ENCODE results near the gene ATP10B.
"Not testable (repeated sequence)": the region's sequence is repeated elsewhere in the genome, so short reads cannot be mapped to it uniquely, and the experiment has no call there.

Gene ATP10B, protein sequence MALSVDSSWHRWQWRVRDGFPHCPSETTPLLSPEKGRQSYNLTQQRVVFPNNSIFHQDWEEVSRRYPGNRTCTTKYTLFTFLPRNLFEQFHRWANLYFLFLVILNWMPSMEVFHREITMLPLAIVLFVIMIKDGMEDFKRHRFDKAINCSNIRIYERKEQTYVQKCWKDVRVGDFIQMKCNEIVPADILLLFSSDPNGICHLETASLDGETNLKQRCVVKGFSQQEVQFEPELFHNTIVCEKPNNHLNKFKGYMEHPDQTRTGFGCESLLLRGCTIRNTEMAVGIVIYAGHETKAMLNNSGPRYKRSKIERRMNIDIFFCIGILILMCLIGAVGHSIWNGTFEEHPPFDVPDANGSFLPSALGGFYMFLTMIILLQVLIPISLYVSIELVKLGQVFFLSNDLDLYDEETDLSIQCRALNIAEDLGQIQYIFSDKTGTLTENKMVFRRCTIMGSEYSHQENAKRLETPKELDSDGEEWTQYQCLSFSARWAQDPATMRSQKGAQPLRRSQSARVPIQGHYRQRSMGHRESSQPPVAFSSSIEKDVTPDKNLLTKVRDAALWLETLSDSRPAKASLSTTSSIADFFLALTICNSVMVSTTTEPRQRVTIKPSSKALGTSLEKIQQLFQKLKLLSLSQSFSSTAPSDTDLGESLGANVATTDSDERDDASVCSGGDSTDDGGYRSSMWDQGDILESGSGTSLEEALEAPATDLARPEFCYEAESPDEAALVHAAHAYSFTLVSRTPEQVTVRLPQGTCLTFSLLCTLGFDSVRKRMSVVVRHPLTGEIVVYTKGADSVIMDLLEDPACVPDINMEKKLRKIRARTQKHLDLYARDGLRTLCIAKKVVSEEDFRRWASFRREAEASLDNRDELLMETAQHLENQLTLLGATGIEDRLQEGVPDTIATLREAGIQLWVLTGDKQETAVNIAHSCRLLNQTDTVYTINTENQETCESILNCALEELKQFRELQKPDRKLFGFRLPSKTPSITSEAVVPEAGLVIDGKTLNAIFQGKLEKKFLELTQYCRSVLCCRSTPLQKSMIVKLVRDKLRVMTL (N-terminal part only)

DNA sequence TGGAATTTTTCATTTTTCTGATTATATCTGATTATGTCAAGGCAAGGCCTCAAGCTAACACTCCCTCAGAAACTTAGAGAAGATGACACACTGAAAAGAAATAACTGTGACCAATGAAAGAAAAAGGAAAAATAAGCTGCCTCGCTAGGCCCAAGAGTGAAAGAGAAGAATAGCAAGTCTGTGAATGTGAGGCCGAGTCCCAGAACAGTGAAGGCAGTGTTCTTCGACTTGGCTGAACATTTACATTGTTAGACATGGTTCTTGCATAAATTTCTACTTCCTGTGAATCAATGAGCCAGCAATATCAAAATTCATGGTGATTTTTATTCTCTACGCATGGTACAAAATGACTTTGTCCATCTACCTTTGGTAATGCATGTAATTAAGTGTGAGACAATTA, at the start of gene ATP10B:
ATP10B (minus strand) TSS at position 163 of the 400 bp plus-strand sequence. CDS start 164,137 bp downstream, outside the sequence.
- DNase-seq (ENCODE audit: low read depth, low spot score): no peak

DNA sequence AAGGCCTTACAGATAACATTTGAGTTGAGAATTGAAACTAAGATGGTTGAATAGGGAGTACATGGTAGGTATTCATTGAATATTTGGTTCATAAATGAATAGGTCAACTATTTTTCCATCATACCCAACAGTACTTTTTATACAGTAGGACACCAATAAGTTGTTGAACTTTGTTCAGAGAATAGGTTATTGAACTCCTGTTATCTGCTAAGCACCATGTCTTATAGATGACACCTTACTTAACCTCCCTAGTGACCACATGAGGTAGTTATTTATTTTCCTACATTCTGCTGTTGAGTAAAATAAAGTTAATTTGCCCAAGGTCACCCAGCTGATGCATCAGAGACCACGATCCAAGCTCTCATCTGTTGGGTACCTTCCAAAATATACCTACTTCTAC, 49.6 kb upstream of the ATP10B start:
- no peak for DNase-seq (ENCODE audit: low read depth, low spot score)

DNA sequence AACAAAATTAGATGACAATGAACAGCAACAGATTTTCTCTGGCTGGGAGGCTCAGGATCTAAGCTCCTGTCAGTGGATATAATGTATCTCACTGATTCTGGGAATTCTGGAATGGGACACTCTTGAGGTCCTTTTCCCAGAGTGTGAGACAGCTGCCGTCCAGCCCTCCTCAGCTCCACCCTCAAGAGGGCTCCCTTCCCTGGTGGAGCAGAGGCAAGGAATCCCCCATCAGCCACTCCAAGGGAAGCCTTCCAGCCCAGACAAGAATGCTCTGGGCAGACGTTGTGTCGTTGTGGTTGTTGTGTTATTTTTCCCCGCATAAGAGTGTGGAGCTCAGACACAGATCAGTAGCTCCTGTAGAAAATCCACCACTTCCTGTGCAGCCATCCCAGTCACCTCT, 47.7 kb upstream of the ATP10B start:
- no peak for DNase-seq (ENCODE audit: low read depth, low spot score)

DNA sequence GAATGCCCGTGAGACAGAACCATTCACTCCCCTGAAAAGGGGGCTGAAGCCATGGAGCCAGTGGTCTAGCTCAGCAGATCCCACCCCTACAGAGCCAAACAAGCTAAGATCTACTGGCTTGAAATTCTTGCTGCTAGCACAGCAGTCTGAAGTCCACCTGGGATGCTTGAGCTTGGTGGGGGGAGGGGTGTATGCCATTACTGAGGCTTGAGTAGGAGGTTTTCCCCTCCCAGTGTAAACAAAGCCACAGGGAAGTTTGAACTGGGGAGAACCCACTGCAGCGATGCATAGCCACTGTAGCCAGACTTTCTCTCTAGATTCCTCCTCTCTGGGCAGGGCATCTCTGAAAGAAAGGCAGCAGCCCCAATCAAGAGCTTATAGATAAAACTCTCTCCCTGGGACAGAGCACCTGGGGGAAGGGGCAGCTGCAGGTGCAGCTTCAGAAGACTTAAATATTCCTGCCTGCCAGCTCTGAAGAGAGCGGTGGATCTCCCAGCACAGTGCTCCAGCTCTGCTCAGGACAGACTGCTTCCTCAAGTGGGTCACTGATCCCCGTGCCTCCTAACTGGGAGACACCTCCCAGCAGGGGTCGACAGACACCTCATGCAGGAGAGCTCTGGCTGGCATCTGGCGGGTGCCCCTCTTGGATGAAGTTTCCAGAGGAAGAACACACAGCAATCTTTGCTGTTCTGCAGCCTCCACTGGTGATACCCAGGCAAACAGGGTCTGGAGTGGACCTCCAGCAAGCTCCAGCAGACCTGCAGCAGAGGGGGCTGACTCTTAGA, 41.4 kb upstream of the ATP10B start:
- DNase-seq (ENCODE audit: low read depth, low spot score): not testable (repeated sequence)

DNA sequence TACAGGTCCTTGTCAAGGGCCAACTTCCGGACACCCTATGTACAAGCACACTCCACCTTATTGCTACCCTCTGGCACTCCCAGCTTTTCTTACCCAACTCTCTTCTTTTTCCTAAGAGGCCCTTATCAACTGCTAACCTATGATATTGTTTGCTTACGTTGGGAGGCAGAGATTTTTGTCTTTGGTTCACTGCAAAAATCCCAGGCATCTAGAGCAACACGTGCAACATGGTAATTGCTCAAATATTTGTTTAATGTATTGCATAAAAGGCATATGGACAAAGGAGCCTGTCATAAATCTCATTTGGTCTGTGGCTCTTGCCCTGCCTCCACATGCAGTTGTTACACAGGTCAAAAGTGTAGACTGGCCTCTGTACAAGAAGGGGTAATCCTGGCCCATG, 35.8 kb upstream of the ATP10B start:
- no peak for DNase-seq (ENCODE audit: low read depth, low spot score)

DNA sequence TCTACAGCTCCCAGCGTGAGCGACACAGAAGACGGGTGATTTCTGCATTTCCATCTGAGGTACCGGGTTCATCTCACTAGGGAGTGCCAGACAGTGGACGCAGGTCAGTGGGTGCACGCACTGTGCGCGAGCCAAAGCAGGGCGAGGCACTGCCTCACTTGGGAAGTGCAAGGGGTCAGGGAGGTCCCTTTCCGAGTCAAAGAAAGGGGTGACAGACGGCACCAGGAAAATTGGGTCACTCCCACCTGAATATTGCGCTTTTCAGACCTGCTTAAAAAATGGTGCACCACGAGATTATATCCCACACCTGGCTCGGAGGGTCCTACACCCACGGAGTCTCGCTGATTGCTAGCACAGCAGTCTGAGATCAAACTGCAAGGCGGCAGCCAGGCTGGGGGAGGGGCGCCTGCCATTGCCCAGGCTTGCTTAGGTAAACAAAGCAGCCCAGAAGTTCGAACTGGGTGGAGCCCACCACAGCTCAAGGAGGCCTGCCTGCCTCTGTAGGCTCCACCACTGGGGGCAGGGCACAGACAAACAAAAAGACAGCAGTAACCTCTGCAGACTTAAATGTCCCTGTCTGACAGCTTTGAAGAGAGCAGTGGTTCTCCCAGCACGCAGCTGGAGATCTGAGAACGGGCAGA, 21.7 kb upstream of the ATP10B start:
- not testable (repeated sequence) for DNase-seq (ENCODE audit: low read depth, low spot score)

DNA sequence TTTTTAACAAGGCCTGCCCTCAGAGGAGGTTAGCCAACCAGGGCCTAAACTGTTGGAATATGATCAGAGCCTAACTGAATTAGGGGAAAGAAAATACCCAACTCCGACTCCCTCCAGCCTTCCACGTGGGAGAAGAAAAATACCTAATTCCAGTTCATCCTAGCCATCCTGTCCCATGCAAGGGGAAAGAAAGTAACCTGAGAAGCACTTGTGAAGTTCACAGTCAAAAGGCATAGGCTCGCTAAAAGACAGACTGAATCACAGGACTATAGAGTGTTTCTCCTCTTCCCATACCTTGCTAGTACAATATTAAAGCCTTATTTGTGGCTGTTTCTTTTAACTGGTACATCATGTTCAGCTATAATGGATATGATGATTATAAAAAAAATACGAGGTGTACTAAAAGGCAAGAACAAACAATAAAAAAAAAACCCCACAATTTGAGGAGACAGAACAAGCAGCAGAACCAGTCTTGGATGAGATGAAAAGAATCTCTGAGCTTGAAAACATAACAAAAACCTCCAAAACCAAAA, 18.0 kb upstream of the ATP10B start:
- no peak for DNase-seq (ENCODE audit: low read depth, low spot score)

DNA sequence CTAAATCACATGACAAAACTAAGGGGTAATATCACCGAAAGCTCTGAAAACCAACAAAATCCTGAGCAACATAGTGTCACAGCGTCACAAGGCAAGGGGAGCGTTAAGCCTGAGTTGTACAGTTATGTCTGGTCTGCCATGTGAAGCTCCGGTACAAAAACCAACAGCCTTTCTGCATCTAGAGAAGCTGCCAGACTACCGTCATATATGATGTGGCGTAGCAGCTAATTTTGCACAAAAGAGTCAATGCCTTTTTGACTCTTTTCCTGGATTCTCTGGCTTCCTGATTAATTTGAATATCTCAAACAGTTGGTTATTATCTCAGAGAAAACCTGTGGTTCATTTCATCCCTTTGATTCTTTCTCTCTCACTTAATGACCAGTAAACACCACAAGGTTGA, 16.0 kb upstream of the ATP10B start:
- no peak for DNase-seq (ENCODE audit: low read depth, low spot score)

DNA sequence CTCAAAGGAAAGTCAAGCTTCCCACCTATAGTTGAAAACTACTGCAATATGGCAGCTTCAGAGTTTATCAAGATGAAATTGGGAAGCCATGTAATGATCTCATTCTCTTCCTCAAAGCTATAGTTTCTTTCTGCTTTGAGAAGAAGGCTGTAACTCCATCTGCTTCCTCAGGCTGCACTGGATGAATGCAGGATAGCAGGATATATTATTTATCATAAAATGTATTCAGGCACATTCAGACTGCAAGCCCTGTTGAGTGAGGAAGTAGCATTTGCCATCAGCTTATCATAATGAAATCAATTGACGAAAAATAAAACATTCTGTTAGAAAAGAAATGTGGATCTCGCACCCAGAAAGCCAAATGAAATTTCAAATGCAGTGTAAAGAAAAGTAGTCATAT, 560 bp downstream of the ATP10B start:
- no peak for DNase-seq (ENCODE audit: low read depth, low spot score)

DNA sequence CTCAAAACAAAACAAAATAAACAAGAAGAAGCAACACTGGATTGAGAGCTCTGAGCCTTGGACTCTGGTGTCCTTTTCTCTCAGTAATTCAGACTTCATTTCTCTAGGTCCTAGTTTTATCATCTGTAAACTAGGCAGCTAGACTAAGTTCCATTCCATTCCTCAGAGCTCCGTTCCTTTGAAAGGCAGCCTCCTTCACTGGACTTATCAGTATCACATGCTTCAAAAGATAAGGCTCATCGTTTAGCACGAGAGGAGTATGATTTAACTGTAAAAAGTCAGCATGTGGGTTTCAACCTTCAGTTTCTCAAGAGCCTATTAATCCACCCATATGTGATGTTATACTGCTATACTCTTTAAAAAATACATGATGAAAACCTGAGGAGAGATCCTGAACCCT, 1.6 kb downstream of the ATP10B start:
- no peak for DNase-seq (ENCODE audit: low read depth, low spot score)

DNA sequence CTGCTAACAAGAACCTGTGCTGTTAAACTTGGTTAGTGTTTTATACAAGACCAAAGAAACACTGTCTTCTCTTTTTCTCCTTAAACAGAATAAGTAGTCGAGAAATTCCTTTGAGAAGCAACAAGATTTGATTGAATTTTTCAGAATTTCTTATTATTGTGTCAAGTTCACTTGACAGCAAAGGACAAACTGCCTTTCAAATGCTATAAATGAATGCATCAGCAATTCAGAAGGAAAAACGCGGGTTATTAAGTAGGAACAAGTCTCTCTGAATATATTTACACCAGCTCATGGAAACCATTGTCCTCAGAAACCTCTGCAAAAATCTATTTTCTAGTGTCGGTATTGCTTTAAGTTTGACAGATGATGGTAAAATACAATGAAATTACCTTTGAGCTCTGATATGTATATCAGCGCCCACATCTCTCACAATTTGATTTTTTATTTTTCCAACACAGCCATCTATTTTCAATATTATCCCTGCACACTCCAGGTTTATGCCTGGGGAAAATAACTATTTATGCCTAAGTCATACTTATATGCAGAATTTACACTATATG, 4.4 kb downstream of the ATP10B start:
- no peak for DNase-seq (ENCODE audit: low read depth, low spot score)

DNA sequence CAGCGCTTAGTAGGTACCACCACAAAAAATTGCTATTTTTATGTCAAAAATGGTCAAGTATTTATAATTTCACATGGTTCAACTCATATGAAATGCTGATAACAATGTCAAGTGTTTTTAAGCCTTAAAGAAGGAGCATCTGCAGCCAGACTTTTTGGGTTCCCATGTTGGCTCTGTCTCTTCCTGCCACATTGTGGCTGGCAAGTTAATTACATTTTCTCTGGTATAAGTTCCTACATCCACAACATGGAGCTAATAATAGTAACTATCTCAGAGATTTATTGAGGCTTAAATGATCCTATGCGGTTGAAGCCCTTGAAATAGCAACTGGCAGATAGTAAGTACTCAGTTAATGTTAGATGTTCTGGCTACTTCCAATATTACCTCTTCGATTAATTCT, 5.4 kb downstream of the ATP10B start:
- DNase-seq (ENCODE audit: low read depth, low spot score): no peak

DNA sequence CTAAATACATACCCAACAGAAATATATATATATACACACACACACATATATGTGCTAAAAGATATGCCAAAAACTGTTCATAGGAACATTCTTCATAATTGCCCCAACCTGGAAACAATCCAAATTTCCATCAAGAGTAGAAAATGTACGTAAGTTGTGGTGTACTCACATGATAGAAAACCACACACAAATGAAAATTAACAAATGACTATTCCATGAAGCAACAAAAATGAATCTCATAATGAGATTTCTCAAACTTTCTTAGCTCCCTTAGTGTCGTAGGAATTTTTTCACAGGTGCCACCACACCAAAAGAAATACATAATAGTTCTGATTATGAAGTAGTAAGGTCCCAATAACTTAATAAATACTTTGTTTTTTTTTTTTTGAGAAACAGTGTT, 7.8 kb downstream of the ATP10B start:
- DNase-seq (ENCODE audit: low read depth, low spot score): no peak

DNA sequence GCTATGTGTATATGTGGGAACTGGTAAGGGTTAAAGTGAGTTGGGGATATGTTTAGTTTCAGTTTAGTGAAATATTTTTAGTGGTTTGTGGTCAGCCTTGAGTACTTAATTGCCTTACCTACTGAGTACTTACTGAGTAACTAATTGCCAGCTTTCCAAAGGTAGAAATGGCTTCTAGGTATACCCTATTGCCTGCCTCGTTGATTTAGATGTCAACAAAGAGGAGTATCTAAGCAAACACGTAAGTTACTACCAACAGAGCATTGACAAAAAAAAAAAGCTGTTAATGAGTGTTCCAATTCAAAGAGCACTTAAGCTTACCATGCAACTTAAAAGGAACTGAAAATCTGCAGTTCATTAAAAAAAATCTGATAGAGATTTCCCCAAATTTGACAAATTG, 8.8 kb downstream of the ATP10B start:
- no peak for DNase-seq (ENCODE audit: low read depth, low spot score)

DNA sequence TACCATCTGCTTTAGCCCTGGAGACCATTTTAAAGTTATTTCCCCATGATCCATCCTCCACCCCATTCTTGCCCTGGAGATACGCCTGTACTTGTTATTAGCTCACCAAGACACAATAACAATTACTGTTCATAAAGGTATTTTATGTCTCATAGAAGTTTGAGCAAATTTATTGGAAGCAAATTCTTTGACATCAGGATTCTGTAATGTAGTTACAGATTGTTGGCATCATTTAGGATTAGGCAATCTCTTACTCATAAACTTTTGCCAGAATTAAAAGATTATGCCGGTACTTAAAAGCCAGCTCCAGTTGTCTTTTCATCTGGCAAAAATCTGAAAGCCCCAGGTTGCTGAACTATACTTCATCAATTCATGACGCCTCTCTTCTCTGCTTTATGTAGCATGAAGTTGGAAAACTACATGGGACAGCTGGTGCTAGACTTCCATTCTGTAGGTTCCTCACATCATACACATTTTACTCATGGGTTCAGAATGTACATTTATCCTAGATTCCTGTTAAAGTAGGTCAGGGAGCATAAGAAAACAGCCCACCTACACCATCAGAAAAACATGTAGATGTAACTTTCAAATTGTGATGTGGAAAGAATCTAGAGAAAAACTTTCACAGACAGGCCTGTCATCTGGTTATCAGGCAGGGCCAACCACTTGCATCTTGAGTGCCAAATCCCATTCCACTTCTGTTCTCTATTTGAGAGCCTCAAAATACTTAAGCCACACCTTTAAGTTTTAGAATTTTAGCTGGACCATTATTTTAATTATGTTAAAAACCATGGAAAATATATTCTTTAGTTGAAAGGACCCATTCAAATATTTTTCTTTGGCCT, 14.0 kb downstream of the ATP10B start:
- DNase-seq (ENCODE audit: low read depth, low spot score): no peak

DNA sequence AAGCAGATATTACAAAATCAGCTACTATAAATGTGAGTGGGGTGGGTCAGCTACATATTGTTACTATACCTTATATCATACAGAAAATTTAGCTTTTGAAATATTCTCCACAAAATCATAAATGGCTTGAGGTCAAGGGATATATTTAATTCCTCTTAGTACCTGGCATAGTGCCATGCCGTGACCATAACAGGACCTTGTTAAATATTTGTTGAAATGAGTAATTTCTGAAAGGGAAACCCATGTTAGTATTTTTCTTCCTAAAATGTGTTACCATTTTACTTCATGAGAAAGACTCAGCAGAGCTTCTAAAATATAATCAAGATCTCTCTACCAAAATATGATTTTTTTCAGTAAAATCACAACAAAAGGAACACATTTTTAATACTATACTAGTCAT, 14.8 kb downstream of the ATP10B start:
- DNase-seq (ENCODE audit: low read depth, low spot score): no peak

DNA sequence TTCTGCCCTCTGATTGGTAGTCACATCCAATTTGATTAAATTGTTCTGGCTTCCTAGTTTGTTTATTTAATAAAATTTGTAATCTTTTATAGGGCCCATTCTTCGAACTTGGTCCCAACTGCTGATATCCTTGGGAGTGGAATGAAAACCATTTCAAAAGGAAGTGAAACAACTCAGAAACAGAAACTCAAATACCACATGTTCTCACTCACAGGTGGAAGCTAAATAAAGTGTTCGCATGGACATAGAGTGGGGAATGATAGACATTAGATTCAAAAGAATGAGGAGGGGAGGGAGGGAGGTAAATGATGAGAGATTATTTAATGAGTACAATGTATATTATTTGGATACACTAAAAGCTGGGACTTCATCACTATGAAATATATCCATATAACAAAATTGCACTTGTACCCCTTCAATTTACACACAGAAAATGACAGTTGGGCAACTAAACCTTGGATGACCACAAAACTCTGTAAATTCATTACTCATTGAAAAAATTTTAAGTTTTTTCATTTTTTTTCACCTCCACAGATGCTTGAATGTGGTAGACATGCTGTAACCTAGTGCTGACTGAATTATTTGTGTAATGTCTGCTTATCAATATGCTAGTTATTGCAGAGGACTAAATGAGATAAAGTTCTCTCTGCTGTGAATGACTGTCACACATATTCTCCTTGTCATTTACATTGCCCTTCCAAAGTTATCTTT, 16.0 kb downstream of the ATP10B start:
- no peak for DNase-seq (ENCODE audit: low read depth, low spot score)

DNA sequence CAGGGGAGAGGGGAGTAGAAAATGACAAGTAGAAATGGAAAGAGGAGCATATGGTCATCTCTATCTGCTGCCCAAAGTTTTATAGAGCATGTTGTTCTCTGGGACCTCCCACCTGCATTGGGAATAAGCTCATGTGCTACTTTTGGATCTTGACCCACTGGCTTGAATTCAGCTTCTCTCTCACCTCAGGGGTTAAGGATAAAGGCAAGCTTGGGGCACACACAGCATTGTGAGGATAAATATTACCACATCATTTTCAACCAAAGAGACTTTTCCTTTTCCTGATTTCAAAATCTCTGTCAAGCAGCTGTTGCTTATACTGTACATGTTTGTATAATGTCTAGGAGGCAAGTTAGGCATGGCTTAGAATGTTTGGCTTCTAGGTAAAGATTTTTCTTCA, 16.6 kb downstream of the ATP10B start:
- DNase-seq (ENCODE audit: low read depth, low spot score): no peak

DNA sequence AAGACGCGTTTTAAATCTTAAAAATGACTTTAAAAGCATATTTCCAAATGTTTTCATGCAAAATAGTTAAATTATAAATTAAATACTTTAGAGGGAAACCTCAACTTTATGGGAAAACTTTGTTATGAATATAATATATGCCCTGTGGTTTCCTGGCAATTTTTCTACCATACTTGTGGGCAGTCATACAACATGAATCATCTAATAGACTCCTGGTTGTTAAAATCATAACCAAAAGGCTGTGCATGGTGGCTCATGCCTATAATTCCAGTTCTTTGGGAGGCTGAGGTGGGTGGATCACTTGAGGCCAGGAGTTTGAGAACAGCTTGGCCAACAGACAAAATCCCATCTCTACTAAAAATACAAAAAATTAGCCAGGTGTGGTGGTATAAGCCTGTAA, 18.2 kb downstream of the ATP10B start:
- DNase-seq (ENCODE audit: low read depth, low spot score): no peak

Measured in smooth muscle cell of the brain vasculature (primary cell).